K562 (cell line): ENCODE data around the gene IDS. TPM values are rescaled to one million over a fixed set of nuclear protein-coding genes. Genes with fewer than 3 reads are reported as not detected.
A peak's percentile ranks its signal among the peaks of the same experiment; 100 is the strongest.

Experiments
- ATAC-seq: fragments of 200-7000 bp; cut with Tn5 transposase; 3 replicates; pipeline ENCODE4 v1.9.1; 2020; ENCODE audit warnings: moderate library complexity
- BruUV-seq: library from RNA; stranded (reverse); fragments of 400-500 nt; replicated peaks from 2 replicates; lab custom pipeline; 2021; lab: Mats Ljungman, UMichigan
- CTCF ChIA-PET: fragments of 300-600 bp; formaldehyde crosslinking; extraction: SDS; loops from one replicate; lab custom pipeline; 2021; ENCODE audit warnings: low intra/inter-chr PET ratio; lab: Yijun Ruan, JAX
- POLR2A ChIA-PET: fragments of 300-600, 350-650 bp; sonication (Branson Sonifier 250); formaldehyde crosslinking; extraction: SDS; loops from one replicate; lab custom pipeline; 2021; ENCODE audit warnings: antibody characterized with exemption, inconsistent platforms; lab: Yijun Ruan, JAX
- DNase-seq, 4 experiments: peaks; one replicate each; pipeline versions ENCODE4 v3.0.0 to v3.0.0-alpha.2; 2011 to 2018; ENCODE audit warnings: low spot score in 3 of 4, mixed read lengths in 3 of 4; ENCODE audit errors: extremely low read depth in 1 of 4
- FAIRE-seq: peaks from 2 replicates; lab custom pipeline; 2011; peaks lifted over from hg19 to GRCh38; lab: Jason Lieb, UNC
- H2AFZ ChIP-seq: 2 replicates; pipeline ENCODE4 v1.6.0; 2011; ENCODE audit warnings: low read depth, low read length, control low read depth, inconsistent platforms
- H3K27ac ChIP-seq: fragments of 200-600 bp; 3 replicates; pipeline ENCODE4 v1.8.0; 2011; ENCODE audit warnings: low read depth, mild to moderate bottlenecking, control low read depth, inconsistent platforms, low read length, moderate library complexity, mixed read lengths; ENCODE audit errors: extremely low read depth
- H3K27me3 ChIP-seq, 2 experiments: fragments of 300-600 bp in 1 of 2; 2 replicates in 1 of 2; 3 replicates in 1 of 2; pipeline versions ENCODE4 v1.6.0 to v1.8.0; 2011; ENCODE audit warnings: inconsistent platforms in 2 of 2, low read length in 2 of 2, mild to moderate bottlenecking in 1 of 2, mixed read lengths in 1 of 2, moderate library complexity in 1 of 2; ENCODE audit not compliant: control insufficient read depth in 2 of 2, insufficient read depth in 2 of 2
- H3K36me3 ChIP-seq: fragments of 300-600 bp; 3 replicates; pipeline ENCODE4 v1.8.0; 2011; ENCODE audit warnings: mild to moderate bottlenecking, low read length, inconsistent platforms; ENCODE audit not compliant: control insufficient read depth, insufficient read depth
- H3K4me1 ChIP-seq, 2 experiments: fragments of 200-600 bp in 1 of 2; replicated peaks in 1 of 2; 2 replicates in 1 of 2; 3 replicates in 1 of 2; pipeline versions ENCODE4 v1.5.1 to v1.8.0; 2011; ENCODE audit warnings: inconsistent platforms in 2 of 2, low read length in 2 of 2, mild to moderate bottlenecking in 1 of 2, mixed read lengths in 1 of 2, moderate library complexity in 1 of 2; ENCODE audit not compliant: control insufficient read depth in 2 of 2, insufficient read depth in 2 of 2
- H3K4me2 ChIP-seq: 2 replicates; pipeline ENCODE4 v1.6.1; 2011; ENCODE audit warnings: low read length, control low read depth, inconsistent platforms, mixed read lengths; ENCODE audit not compliant: insufficient read depth
- H3K4me3 ChIP-seq: fragments of 200-600 bp; sonication (generic), shearing (Covaris generic); 2 replicates; pipeline ENCODE4 v1.5.1; 2016; ENCODE audit warnings: control low read depth, inconsistent platforms
- H3K79me2 ChIP-seq: fragments of 200-600 bp; 3 replicates; pipeline ENCODE4 v1.8.0; 2011; ENCODE audit warnings: low read length, inconsistent platforms; ENCODE audit not compliant: control insufficient read depth, insufficient read depth
- H3K9ac ChIP-seq, 2 experiments: 2 replicates each; pipeline versions ENCODE4 v1.6.0 to v1.6.1; 2011; ENCODE audit warnings: low read depth in 2 of 2, low read length in 2 of 2, control low read depth in 1 of 2, inconsistent platforms in 1 of 2, mild to moderate bottlenecking in 1 of 2, mixed read lengths in 1 of 2; ENCODE audit not compliant: insufficient read depth in 1 of 2
- H3K9me1 ChIP-seq: one replicate; pipeline ENCODE4 v1.6.0; 2011; ENCODE audit warnings: inconsistent platforms, mild to moderate bottlenecking, low read length, moderate library complexity; ENCODE audit not compliant: control insufficient read depth, insufficient read depth
- H3K9me3 ChIP-seq: replicated peaks from 2 replicates; pipeline ENCODE4 v1.5.1; 2011; ENCODE audit warnings: low read depth, low read length, inconsistent platforms; ENCODE audit not compliant: control insufficient read depth, insufficient read depth
- H4K20me1 ChIP-seq: replicated peaks from 2 replicates; pipeline ENCODE4 v1.6.1; 2011; ENCODE audit warnings: low read length, inconsistent platforms, mixed read lengths; ENCODE audit not compliant: control insufficient read depth, insufficient read depth
- ARID1B ChIP-seq: fragments of 450-650 bp; IDR thresholded peaks from 2 replicates; pipeline ENCODE4 v1.6.1; 2016; ENCODE audit warnings: antibody characterized with exemption, mild to moderate bottlenecking, inconsistent platforms
- GABPA ChIP-seq: fragments of 200-800 bp; sonication (Bioruptor generic); conservative IDR thresholded peaks from 2 replicates; pipeline ENCODE4 v1.6.1; 2016; ENCODE audit warnings: low read depth, missing genetic modification characterization, missing compliant biosample characterization
- NFIC ChIP-seq: fragments of 450-650 bp; IDR thresholded peaks from 2 replicates; pipeline ENCODE4 v1.6.1; 2017; ENCODE audit warnings: mild to moderate bottlenecking, inconsistent platforms
- NR2C2 ChIP-seq, 2 experiments: fragments of 200-800 bp in 1 of 2; sonication (Bioruptor generic) in 1 of 2; sonication (generic) in 1 of 2; formaldehyde crosslinking in 1 of 2; IDR thresholded peaks; 2 replicates each; pipeline versions ENCODE4 v1.6.1 to v1.8.0; 2016 to 2022; ENCODE audit warnings: mild to moderate bottlenecking in 1 of 2, missing compliant biosample characterization in 1 of 2, missing genetic modification characterization in 1 of 2, missing genetic modification reagents in 1 of 2
- PHF8 ChIP-seq: fragments of 200-600 bp; sonication (generic); IDR thresholded peaks from 2 replicates; pipeline ENCODE4 v1.6.1; 2012; ENCODE audit warnings: mixed run types, mild to moderate bottlenecking, inconsistent platforms, low read length, moderate library complexity, borderline replicate concordance
- PRMT5 ChIP-seq: sonication (generic); formaldehyde crosslinking; IDR thresholded peaks from 2 replicates; pipeline ENCODE4 v1.5.0; 2020; ENCODE audit warnings: missing genetic modification reagents
- SP2 ChIP-seq: IDR thresholded peaks from 2 replicates; pipeline ENCODE4 v1.6.1; 2011; ENCODE audit warnings: mild to moderate bottlenecking, low read depth, low read length, moderate library complexity; ENCODE audit not compliant: poor library complexity, severe bottlenecking; ENCODE audit errors: extremely low read depth
- SPI1 ChIP-seq: IDR thresholded peaks from 2 replicates; pipeline ENCODE4 v1.6.1; 2011; ENCODE audit warnings: low read depth, low read length, control low read depth, borderline replicate concordance
- TCF3 ChIP-seq: sonication (generic); formaldehyde crosslinking; IDR thresholded peaks from 2 replicates; pipeline ENCODE4 v1.4.0; 2020; ENCODE audit warnings: mild to moderate bottlenecking, missing genetic modification reagents
- ZKSCAN1 ChIP-seq: fragments of 150-350 bp; IDR thresholded peaks from 2 replicates; pipeline ENCODE4 v1.6.1; 2016; ENCODE audit warnings: low read depth, low read length
- ZNF12 ChIP-seq: sonication (generic); formaldehyde crosslinking; IDR thresholded peaks from 2 replicates; pipeline ENCODE4 v1.4.0; 2020; ENCODE audit warnings: mild to moderate bottlenecking, missing genetic modification reagents
- ZSCAN29 ChIP-seq: fragments of 450-650 bp; IDR thresholded peaks from 2 replicates; pipeline ENCODE4 v1.6.1; 2017
- WGBS: fragments of 100-300 bp; shearing (Covaris generic); methylation state at CpG from one replicate; pipeline ENCODE4 v1.1.6; 2016; ENCODE audit warnings: low coverage, mixed read lengths; ENCODE audit not compliant: insufficient coverage; ENCODE audit errors: missing lambda C conversion rate; 5-methylcytosine and 5-hydroxymethylcytosine counted together
- in situ Hi-C: fragments of 300-500 bp; cut with MboI; formaldehyde crosslinking; loops from 4 replicates; pipeline ENCODE4 v1.15.0; 2018; ENCODE audit warnings: inconsistent platforms, mixed read lengths
- intact Hi-C: fragments of 100-400 bp; cut with micrococcal nuclease; formaldehyde crosslinking; loops from 2 replicates; pipeline ENCODE4 v1.14.2; 2022
- polyA plus RNA-seq, 8 experiments: library from polyadenylated mRNA; depleted of rRNA in 4 of 8; stranded (reverse) in 5 of 8; unstranded in 3 of 8; fragments of >200 nt; fragmentation: Nextera tagmentation in 2 of 8; fragmentation: Illumina TruSeq in 1 of 8; extraction: Ambion mirVana in 2 of 8; extraction: Trizol in 1 of 8; gene quantifications; 2 replicates each; pipeline versions ENCODE4 v1.2.1 to v1.2.3, GENCODE V29; 2011 to 2014; ENCODE audit warnings: inconsistent platforms in 1 of 8, missing spikeins in 1 of 8
- total RNA-seq, 7 experiments: library from RNA; depleted of rRNA in 6 of 7; stranded (reverse); fragments of >200 nt in 6 of 7; fragmentation: Illumina TruSeq in 2 of 7; extraction: Trizol in 2 of 7; gene quantifications; 2 replicates each; pipeline versions ENCODE4 v1.2.1 to v1.2.3, GENCODE V29; 2011 to 2021; ENCODE audit warnings: low replicate concordance in 1 of 7

Gene IDS
- total and polyA plus RNA-seq, 9 of the 15 experiments (the other 6 are each of a cell fraction or from before 2014, with no cell fraction given), result 2.0 to 18.6 (median 8.6) TPM

- TF ChIP-seq TCF3 (CRISPR knock-in tag) (peak; percentile 65), ZNF12 (CRISPR knock-in tag) (no peak)
- TF ChIP-seq, all 486 proteins: peak for 19
Observed at GRCh38 chrX:149516604-149517003, 11.5 kb upstream of the IDS start (continued).

- Histone ChIP-seq H3K9me3 (no peaks in the 10 kb centered on the region), H2AFZ (peak overlapping the region; percentile 34), H3K27me3 (no peaks in the 10 kb centered on the region), H3K4me2 (peak overlapping the region; percentile 5; the same call in 1 of the 2 replicates), H3K4me1 (peaks cover 3 to 24% of the 10 kb centered on the region in 2 experiments; a peak in 4 of 5 replicates), H3K9me1 (no peaks in the 10 kb centered on the region), H3K9ac (no peak overlapping the region; a peak in 2 of 4 replicates), H3K36me3 (no peaks in the 10 kb centered on the region), H3K79me2 (no peaks in the 10 kb centered on the region), H3K27ac (peak overlapping the region; percentile 40; the same call in 2 of the 3 replicates), H4K20me1 (no peaks in the 10 kb centered on the region), H3K4me3 (no peak overlapping the region)
- intact Hi-C loops, result loop anchor here (10.0 kb wide), 1 partner anchor 129 kb away; no protein-coding TSS in a partner anchor
- in situ Hi-C loops, result loop anchor here (10.0 to 25.0 kb wide), 2 partner anchors 59 to 121 kb away; partner anchors contain the start of gene TMEM185A
- ChIA-PET POLR2A (no interaction called here), CTCF (no interaction called here)
- peak; percentile 20 for ATAC-seq
- TF ChIP-seq ZKSCAN1, result no peak
- no peak for TF ChIP-seq ZSCAN29
- no peak for TF ChIP-seq NFIC
- no peak for TF ChIP-seq SP2
- TF ChIP-seq PHF8, result no peak
- no peak for TF ChIP-seq PRMT5 (CRISPR knock-in tag)
- TF ChIP-seq NR2C2 (CRISPR knock-in tag; IDR thresholded peaks at IDR 0.05), result no peak
- 0 out of 2 replicates have a peak, but pooled peaks have one; percentile 22 for TF ChIP-seq NR2C2 (tag; IDR thresholded peaks at IDR 0.05)
- TF ChIP-seq GABPA (tag), result 0 out of 2 replicates have a peak, but pooled peaks have one; percentile 22
- TF ChIP-seq SPI1, result peak; percentile 61; the same call in 1 of the 2 replicates
- no peak for TF ChIP-seq ARID1B
- DNase-seq, result no peak
- 6% methylated on average over 3 of the region's 4 CpGs for WGBS
- BruUV-seq, result no TSS peak
- no peak for FAIRE-seq
Observed at GRCh38 chrX:149515954-149516602, 11.0 kb upstream of the IDS start.
